H9 (cell line): ENCODE measurements around the gene TRIP10. TPM values are rescaled to one million over a fixed set of nuclear protein-coding genes. Genes with fewer than 3 reads are reported as not detected.
A peak's percentile ranks its signal among the peaks of the same experiment; 100 is the strongest.

Source experiments
- DNase-seq: peaks from one replicate; pipeline ENCODE4 v3.0.0-alpha.2; 2017
- H2AFZ ChIP-seq: one replicate; pipeline ENCODE4 v1.6.1; 2013; ENCODE audit warnings: mild to moderate bottlenecking, low read length, control low read depth, moderate library complexity
- H2AK5ac ChIP-seq: 2 replicates; pipeline ENCODE4 v1.6.1; 2013; ENCODE audit warnings: low read length, control low read depth, mixed read lengths; ENCODE audit not compliant: insufficient read length
- H2BK120ac ChIP-seq: one replicate; pipeline ENCODE4 v1.6.1; 2013; ENCODE audit warnings: low read depth, mild to moderate bottlenecking, low read length, control low read depth, inconsistent platforms; ENCODE audit not compliant: poor library complexity, severe bottlenecking
- H2BK12ac ChIP-seq: 2 replicates; pipeline ENCODE4 v1.6.1; 2013; ENCODE audit warnings: low read length, control low read depth, mixed read lengths, low read depth; ENCODE audit not compliant: insufficient read length
- H2BK15ac ChIP-seq: 2 replicates; pipeline ENCODE4 v1.6.1; 2013; ENCODE audit warnings: low read depth, low read length, control low read depth
- H2BK20ac ChIP-seq: one replicate; pipeline ENCODE4 v1.6.1; 2013; ENCODE audit warnings: low read depth, mild to moderate bottlenecking, low read length, control low read depth, inconsistent platforms; ENCODE audit not compliant: poor library complexity, severe bottlenecking
- H2BK5ac ChIP-seq: 2 replicates; pipeline ENCODE4 v1.6.1; 2013; ENCODE audit warnings: low read length, control low read depth, mixed read lengths; ENCODE audit not compliant: insufficient read length
- H3K14ac ChIP-seq: 2 replicates; pipeline ENCODE4 v1.6.1; 2013; ENCODE audit warnings: low read length, control low read depth; ENCODE audit not compliant: insufficient read depth
- H3K18ac ChIP-seq: 2 replicates; pipeline ENCODE4 v1.6.1; 2013; ENCODE audit warnings: low read depth, mild to moderate bottlenecking, mixed read lengths, low read length, control low read depth; ENCODE audit not compliant: insufficient read length
- H3K23ac ChIP-seq: 2 replicates; pipeline ENCODE4 v1.6.1; 2013; ENCODE audit warnings: low read length, control low read depth, mixed read lengths, low read depth; ENCODE audit not compliant: insufficient read length
- H3K23me2 ChIP-seq: 2 replicates; pipeline ENCODE4 v1.6.1; 2013; ENCODE audit warnings: low read depth, mild to moderate bottlenecking, mixed read lengths, low read length, control low read depth; ENCODE audit not compliant: insufficient read length, poor library complexity, severe bottlenecking
- H3K27ac ChIP-seq: 2 replicates; pipeline ENCODE4 v1.5.1; 2013; ENCODE audit warnings: low read length, control low read depth, mixed read lengths, low read depth; ENCODE audit not compliant: insufficient read length
- H3K27me3 ChIP-seq: 2 replicates; pipeline ENCODE4 v1.6.1; 2013; ENCODE audit warnings: low read length, control low read depth, inconsistent platforms; ENCODE audit not compliant: insufficient read depth
- H3K4ac ChIP-seq: 2 replicates; pipeline ENCODE4 v1.6.1; 2013; ENCODE audit warnings: low read depth, mild to moderate bottlenecking, control low read depth, inconsistent platforms, low read length, moderate library complexity
- H3K4me1 ChIP-seq: 2 replicates; pipeline ENCODE4 v1.6.1; 2013; ENCODE audit warnings: low read length, control low read depth, inconsistent platforms; ENCODE audit not compliant: insufficient read depth
- H3K4me2 ChIP-seq: 2 replicates; pipeline ENCODE4 v1.6.1; 2013; ENCODE audit warnings: low read length, control low read depth, mixed read lengths; ENCODE audit not compliant: insufficient read length, insufficient read depth
- H3K56ac ChIP-seq: 2 replicates; pipeline ENCODE4 v1.6.1; 2013; ENCODE audit warnings: low read depth, mild to moderate bottlenecking, mixed read lengths, low read length, control low read depth; ENCODE audit not compliant: insufficient read length
- H3K79me1 ChIP-seq: 2 replicates; pipeline ENCODE4 v1.6.1; 2013; ENCODE audit warnings: low read depth, mild to moderate bottlenecking, moderate library complexity, low read length, control low read depth, inconsistent platforms; ENCODE audit not compliant: insufficient read depth, poor library complexity, severe bottlenecking
- H3K79me2 ChIP-seq: 2 replicates; pipeline ENCODE4 v1.6.1; 2013; ENCODE audit warnings: low read length, control low read depth, inconsistent platforms; ENCODE audit not compliant: insufficient read depth
- H3K9ac ChIP-seq: 2 replicates; pipeline ENCODE4 v1.6.1; 2013; ENCODE audit warnings: low read length, control low read depth, mixed read lengths; ENCODE audit not compliant: insufficient read length; ENCODE audit errors: extremely low read depth
- H3K9me3 ChIP-seq: one replicate; pipeline ENCODE4 v1.6.1; 2013; ENCODE audit warnings: low read depth, low read length, inconsistent platforms; ENCODE audit not compliant: control insufficient read depth
- H3T11ph ChIP-seq: one replicate; pipeline ENCODE4 v1.6.1; 2013; ENCODE audit warnings: mild to moderate bottlenecking, low read length, control low read depth, inconsistent platforms
- H4K20me1 ChIP-seq: one replicate; pipeline ENCODE4 v1.6.1; 2013; ENCODE audit not compliant: control insufficient read depth, insufficient read length, insufficient read depth
- H4K5ac ChIP-seq: 2 replicates; pipeline ENCODE4 v1.6.1; 2013; ENCODE audit warnings: low read depth, mild to moderate bottlenecking, mixed read lengths, low read length, control low read depth; ENCODE audit not compliant: insufficient read length
- H4K8ac ChIP-seq: replicated peaks from 2 replicates; pipeline ENCODE4 v1.6.1; 2013; ENCODE audit warnings: low read length, control low read depth, mixed read lengths, low read depth; ENCODE audit not compliant: insufficient read length
- H4K91ac ChIP-seq: 2 replicates; pipeline ENCODE4 v1.6.1; 2013; ENCODE audit warnings: low read depth, mild to moderate bottlenecking, moderate library complexity, mixed read lengths, low read length, control low read depth; ENCODE audit not compliant: insufficient read length
- H3K27ac Mint-ChIP-seq, 3 experiments: 2 replicates in 2 of 3; 3 replicates in 1 of 3; pipeline ENCODE4 v1.8.0; 2020 to 2021; ENCODE audit warnings: mixed read lengths in 3 of 3, mild to moderate bottlenecking in 1 of 3, moderate library complexity in 1 of 3
- H3K27me3 Mint-ChIP-seq: 2 replicates; pipeline ENCODE4 v1.8.0; 2021; ENCODE audit warnings: low read depth, mild to moderate bottlenecking, moderate library complexity, mixed read lengths
- H3K36me3 Mint-ChIP-seq, 3 experiments: 2 replicates in 2 of 3; 3 replicates in 1 of 3; pipeline ENCODE4 v1.8.0; 2020 to 2021; ENCODE audit warnings: low read depth in 3 of 3, mixed read lengths in 3 of 3; ENCODE audit not compliant: insufficient read depth in 1 of 3
- H3K4me1 Mint-ChIP-seq, 2 experiments: 2 replicates each; pipeline ENCODE4 v1.8.0; 2020; ENCODE audit warnings: mixed read lengths in 2 of 2
- H3K4me3 Mint-ChIP-seq, 2 experiments: 2 replicates in 1 of 2; 3 replicates in 1 of 2; pipeline ENCODE4 v1.8.0; 2020 to 2021; ENCODE audit warnings: mild to moderate bottlenecking in 2 of 2, mixed read lengths in 2 of 2, moderate library complexity in 1 of 2
- H3K9me3 Mint-ChIP-seq, 2 experiments: 2 replicates in 1 of 2; 3 replicates in 1 of 2; pipeline ENCODE4 v1.8.0; 2020; ENCODE audit warnings: mild to moderate bottlenecking in 2 of 2, mixed read lengths in 2 of 2, moderate library complexity in 1 of 2
- CTCF ChIP-seq: fragments of 200-600 bp; sonication (generic); conservative IDR thresholded peaks from 3 replicates; pipeline ENCODE4 v1.8.0; 2021; ENCODE audit warnings: antibody characterized with exemption, mild to moderate bottlenecking
- WGBS: extraction: QIAGEN DNeasy Blood & Tissue Kit; methylation state at CpG from one replicate; pipeline ENCODE4 v1.1.7; 2013; ENCODE audit warnings: missing lambda C conversion rate, low lambda C conversion rate, mixed read lengths; ENCODE audit not compliant: insufficient read length; ENCODE audit errors: extremely low coverage; 5-methylcytosine and 5-hydroxymethylcytosine counted together
- total RNA-seq: library from RNA; stranded (reverse); gene quantifications from 2 replicates; pipeline ENCODE4 v1.2.1, GENCODE V29; 2021

TRIP10 gene
- total RNA-seq, 1 experiment from 2014 or later, result 56.4 TPM

- H3K56ac ChIP-seq, result no peak overlapping the region
- no peak overlapping the region for H2BK12ac ChIP-seq
- H3K27me3 Mint-ChIP-seq, result peaks cover 8% of the 10 kb centered on the region
- H2BK5ac ChIP-seq, result no peak overlapping the region
- H4K20me1 ChIP-seq, result no peaks in the 10 kb centered on the region
- H3K79me2 ChIP-seq, result no peaks in the 10 kb centered on the region
- WGBS, result no CpG with 5 or more reads among the region's 23 CpGs
- no peak overlapping the region for H4K91ac ChIP-seq
- no peak overlapping the region for H2BK20ac ChIP-seq
- H4K5ac ChIP-seq, result no peak overlapping the region
- no peak overlapping the region for H3K9ac ChIP-seq
- no peak overlapping the region for H3T11ph ChIP-seq
- no peaks in the 10 kb centered on the region for H3K27me3 ChIP-seq
- H3K23ac ChIP-seq, result no peak overlapping the region
- H2AK5ac ChIP-seq, result no peak overlapping the region
- H3K36me3 Mint-ChIP-seq, result peaks cover 0 to 4% (median 3%) of the 10 kb centered on the region in 3 experiments; a peak in 2 of 7 replicates
- H3K4me2 ChIP-seq, result peak overlapping the region; percentile 26
- H2AFZ ChIP-seq, result no peak overlapping the region
- H3K9me3 ChIP-seq, result no peaks in the 10 kb centered on the region
- H3K9me3 Mint-ChIP-seq, result peaks cover 4 to 6% of the 10 kb centered on the region in 2 experiments; a peak in 4 of 5 replicates
- H3K18ac ChIP-seq, result no peak overlapping the region
- 0 out of 7 replicates have a peak overlapping the region, but pooled peaks of 1 of the 3 experiments have one; percentile 50 for H3K27ac Mint-ChIP-seq
- H3K4me1 ChIP-seq, result no peaks in the 10 kb centered on the region; the same call in 1 of the 2 replicates
- H2BK15ac ChIP-seq, result no peak overlapping the region
- H3K14ac ChIP-seq, result no peak overlapping the region
- H3K4ac ChIP-seq, result no peak overlapping the region
- no peak overlapping the region for H2BK120ac ChIP-seq
- H3K4me3 Mint-ChIP-seq, result peak overlapping the region; percentile 15 to 20; a peak in 2 of 5 replicates
- TF ChIP-seq CTCF, result no peak
- H3K27ac ChIP-seq, result no peak overlapping the region
- H3K23me2 ChIP-seq, result no peaks in the 10 kb centered on the region
- DNase-seq, result peak; percentile 95
- H3K79me1 ChIP-seq, result no peaks in the 10 kb centered on the region
- peaks cover 3 to 29% of the 10 kb centered on the region in 2 experiments for H3K4me1 Mint-ChIP-seq
- H4K8ac ChIP-seq, result no peak overlapping the region
These were observed 21.3 kb upstream of the TRIP10 start for GRCh38 chr19:6718111-6718740.
